Heart right ventricle (tissue), 16 donors: Measurements from ENCODE around the gene C1orf56. TPM values are rescaled to one million over a fixed set of nuclear protein-coding genes. Genes with fewer than 3 reads are reported as not detected.
A peak's percentile ranks its signal among the peaks of the same experiment; 100 is the strongest.

Source experiments
- ATAC-seq, 8 donors: fragments of 200-7000 bp; cut with Tn5 transposase; one replicate each; pipeline ENCODE4 v1.9.1; 2020; ENCODE audit warnings: mild to moderate bottlenecking in 8 of 8, moderate library complexity in 8 of 8, moderate number of reproducible peaks in 1 of 8
- DNase-seq, 2 donors: peaks; one replicate each; pipeline ENCODE4 v3.0.0-alpha.2; 2020
- H3K27ac ChIP-seq, 10 donors: fragments of 200-600 bp; sonication (generic) in 2 of 10; one replicate each; pipeline versions ENCODE4 v1.5.0 to v1.8.0; 2020 to 2022; ENCODE audit warnings: mild to moderate bottlenecking in 3 of 10
- H3K27me3 ChIP-seq, 7 donors: fragments of 200-600 bp; one replicate each; pipeline ENCODE4 v1.8.0; 2021 to 2022; ENCODE audit warnings: mild to moderate bottlenecking in 2 of 7
- H3K36me3 ChIP-seq, 9 donors: fragments of 200-600 bp; sonication (generic) in 1 of 9; one replicate each; pipeline versions ENCODE4 v1.5.0 to v1.8.0; 2020 to 2022; ENCODE audit warnings: mild to moderate bottlenecking in 2 of 9
- H3K4me1 ChIP-seq, 9 donors: fragments of 200-600 bp; sonication (generic) in 1 of 9; one replicate each; pipeline versions ENCODE4 v1.5.0 to v1.8.0; 2020 to 2022; ENCODE audit warnings: mild to moderate bottlenecking in 4 of 9
- H3K4me3 ChIP-seq, 10 donors: fragments of 200-600 bp; sonication (generic) in 2 of 10; one replicate each; pipeline versions ENCODE4 v1.5.0 to v1.8.0; 2020 to 2022; ENCODE audit warnings: mild to moderate bottlenecking in 7 of 10, moderate library complexity in 2 of 10
- H3K9me3 ChIP-seq, 11 donors: fragments of 200-600 bp in 10 of 11; sonication (generic) in 2 of 11; one replicate each; pipeline versions ENCODE4 v1.5.0 to v1.8.0; 2013 to 2022; ENCODE audit warnings: mild to moderate bottlenecking in 2 of 11, control low read depth in 1 of 11, moderate library complexity in 1 of 11
- CTCF ChIP-seq, 9 donors: fragments of 200-600 bp; sonication (generic) in 2 of 9; IDR thresholded peaks; one replicate each; pipeline versions ENCODE4 v1.5.0 to v1.8.0; 2021 to 2022; ENCODE audit warnings: antibody characterized with exemption in 9 of 9, mild to moderate bottlenecking in 5 of 9, moderate library complexity in 1 of 9
- WGBS, 2 donors: extraction: QIAGEN DNeasy Blood & Tissue Kit; methylation state at CpG; one replicate each; pipeline ENCODE4 v1.1.7; 2013; ENCODE audit warnings: inconsistent platforms in 1 of 2; 5-methylcytosine and 5-hydroxymethylcytosine counted together
- intact Hi-C, 10 donors: fragments of 100-400 bp; cut with DNase I; formaldehyde crosslinking; loops; one replicate each; pipeline versions ENCODE4 v1.11.1 to v1.14.2; 2022
- polyA plus RNA-seq, 2 donors: library from polyadenylated mRNA; stranded (reverse); fragments of 200-250 nt; gene quantifications; one replicate each; pipeline ENCODE4 v1.2.3, GENCODE V29; 2013
- total RNA-seq, 10 donors: library from RNA; stranded (reverse); fragmentation: NEBNext Ultra II Directional in 3 of 10; extraction: Animal tissue kit (Norgen Biotek cat#: 25700) in 3 of 10; gene quantifications; one replicate each; pipeline versions ENCODE4 v1.2.1 to v1.2.4, GENCODE V29; 2021 to 2023
- donor health status: Arrhythmogenic right ventricular cardiomyopathy.
- donor health status: ischemic (EF 13 %, LVEDD 7.1; RV severe dilation, severe dysfunction).
- donor health status: healthy with polysubstance abuse.
- donor health status: DM: no; HTN: yes; CAD: no.
- donor health status: DM: no; HTN: no; CAD: no.
- donor health status: ischemic (EF 25% LVEDD 6.9; RV normal size, moderate dysfunction).
- donor health status: ischemic (EF 25% LVEDD 5.7; RV mildly dilated, moderate dysfunction).
- donor health status: healthy.
- donor health status: DM: yes; HTN: yes; CAD: no.
- donor health status: Ischemic cardiomyopathy.
- donor health status: ischemic (EF 35%, LVEDD 5.7; RV mildly dilated, moderate dysfunction).
- donor health status: nonischemic (EF 11% LVEDD 7.7; RV severe dilation, severe dysfunction).
- donor health status: DM: yes; HTN: yes; CAD: no.
- donor health status: PGD.
- donor health status: ischemic (EF 29% LVEDD 5.4; RV normal size, mild dysfunction).
- donor health status: nonischemic (EF 23%, LVEDD 6.1; RV moderate dilation, normal function).

Gene C1orf56
- total and polyA plus RNA-seq, 12 donors: 5.2 to 12.6 (median 7.6) TPM

GRCh38 chr1:151061704-151062103 is 14.2 kb downstream of the C1orf56 start:
- Histone ChIP-seq H3K4me3 (peak overlapping the region in 6 of 10 donors; percentile 77 to 93 (median 86)), H3K27ac (peak overlapping the region in 5 of 10 donors; percentile 97 to 99 (median 97)), H3K9me3 (no peaks in the 10 kb centered on the region), H3K36me3 (peaks cover 0 to 7% (median 0%) of the 10 kb centered on the region in 9 donors), H3K27me3 (no peaks in the 10 kb centered on the region), H3K4me1 (peaks cover 8 to 45% (median 24%) of the 10 kb centered on the region in 9 donors)
- no peak for ATAC-seq
- no peak for DNase-seq
- intact Hi-C loops: loop anchor here in 1 of 10 donors (5.0 kb wide), 1 partner anchor 54 kb away; the partner anchor contains the start of genes MINDY1 and PRUNE1
- TF ChIP-seq CTCF (IDR thresholded peaks at IDR 0.05): no peak
- WGBS, 2 donors: 70 to 85% methylated on average over 2 of the region's 2 CpGs

DNA sequence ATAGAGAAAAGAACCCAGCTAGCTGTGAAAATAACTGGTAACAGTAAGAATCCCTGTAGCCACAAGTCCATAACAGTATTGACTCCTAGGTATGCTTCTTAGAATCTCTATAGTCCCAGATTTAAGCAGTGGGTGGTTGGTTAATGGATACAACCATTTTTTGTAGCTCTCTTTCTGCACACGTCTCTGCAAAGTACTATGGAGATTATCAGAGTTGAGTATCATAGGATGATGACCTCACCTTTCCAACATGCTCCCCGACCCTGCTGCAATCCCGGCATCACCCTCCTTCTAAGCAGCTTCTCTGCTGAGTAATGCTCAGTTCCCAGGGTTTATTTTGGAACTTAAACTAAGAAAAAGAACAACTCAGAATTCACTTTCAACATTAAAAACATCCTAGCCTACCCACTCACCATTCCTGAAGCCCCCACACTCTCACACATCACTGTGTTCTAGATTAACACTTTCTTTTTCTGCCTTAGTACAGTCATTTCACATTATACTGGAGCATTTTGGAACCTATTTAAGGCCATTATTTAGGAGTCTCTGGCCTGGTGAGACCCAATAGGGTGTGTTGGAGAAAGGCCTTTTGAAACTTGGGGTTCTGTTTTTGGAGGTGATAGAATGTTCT is 15.3 kb downstream of the C1orf56 start:
- intact Hi-C loops: loop anchor here in 1 of 10 donors (5.0 kb wide), 1 partner anchor 56 kb away; the partner anchor contains the start of genes MINDY1 and PRUNE1
- Histone ChIP-seq H3K4me1 (peaks cover 2 to 34% (median 12%) of the 10 kb centered on the region in 9 donors), H3K9me3 (no peaks in the 10 kb centered on the region), H3K27me3 (no peaks in the 10 kb centered on the region), H3K27ac (peak overlapping the region in 6 of 10 donors; percentile 53 to 99 (median 97)), H3K4me3 (no peak overlapping the region), H3K36me3 (peaks cover 0 to 4% (median 0%) of the 10 kb centered on the region in 9 donors)
- no peak for TF ChIP-seq CTCF (IDR thresholded peaks at IDR 0.05)
- whole genome bisulfite sequencing, 2 donors: 47 to 50% methylated on average over 3 of the region's 3 CpGs
- peak in 1 of 8 donors; percentile 21 for ATAC-seq
- peak in 1 of 2 donors; percentile 29 for DNase-seq

GRCh38 chr1:151065089-151065645 is 17.6 kb downstream of the C1orf56 start:
- Histone ChIP-seq H3K36me3 (peaks cover 0 to 4% (median 0%) of the 10 kb centered on the region in 9 donors), H3K4me3 (no peak overlapping the region), H3K27me3 (no peaks in the 10 kb centered on the region), H3K4me1 (peaks cover 4 to 34% (median 11%) of the 10 kb centered on the region in 9 donors), H3K27ac (peak overlapping the region in 1 of 10 donors; percentile 45), H3K9me3 (no peaks in the 10 kb centered on the region)
- DNase-seq (no peak), ATAC-seq (no peak)
- intact Hi-C loops: no loop called here
- TF ChIP-seq CTCF (IDR thresholded peaks at IDR 0.05): no peak

DNA sequence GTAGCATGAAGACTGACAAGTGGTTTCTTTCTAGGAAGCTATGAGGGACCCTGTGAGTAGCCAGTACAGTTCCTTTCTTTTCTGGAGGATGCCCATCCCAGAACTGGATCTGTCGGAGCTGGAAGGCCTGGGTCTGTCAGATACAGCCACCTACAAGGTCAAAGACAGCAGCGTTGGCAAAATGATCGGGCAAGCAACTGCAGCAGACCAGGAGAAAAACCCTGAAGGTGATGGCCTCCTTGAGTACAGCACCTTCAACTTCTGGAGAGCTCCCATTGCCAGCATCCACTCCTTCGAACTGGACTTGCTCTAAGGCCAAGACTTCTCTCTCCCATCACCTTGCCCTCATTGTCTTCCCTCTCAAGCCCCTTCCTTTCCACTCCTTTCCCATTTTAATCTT is 19.6 kb downstream of the C1orf56 start:
- no peak overlapping the region for H3K4me3 ChIP-seq
- no peak for ATAC-seq
- H3K27me3 ChIP-seq: no peaks in the 10 kb centered on the region
- H3K4me1 ChIP-seq: peaks cover 4 to 35% (median 19%) of the 10 kb centered on the region in 9 donors
- intact Hi-C loops: no loop called here
- 83 to 87% methylated on average over 4 of the region's 4 CpGs for WGBS, 2 donors
- peak overlapping the region in 1 of 10 donors; percentile 99 for H3K27ac ChIP-seq
- no peaks in the 10 kb centered on the region for H3K9me3 ChIP-seq
- no peak for TF ChIP-seq CTCF (IDR thresholded peaks at IDR 0.05)
- no peak for DNase-seq
- H3K36me3 ChIP-seq: peaks cover 0 to 4% (median 0%) of the 10 kb centered on the region in 9 donors
